ENCODE data around the gene MAPK10. TPM values are rescaled to one million over a fixed set of nuclear protein-coding genes. Genes with fewer than 3 reads are reported as not detected.

MAPK10 gene
- total and polyA plus RNA-seq, 10 of the 15 experiments (the other 5 are each of a cell fraction or from before 2014, with no cell fraction given): 1.1 to 4.2 (median 2.4) TPM

GRCh38 chr4:86278126-86278525 lies 81.7 kb downstream of the MAPK10 start:
- Histone ChIP-seq H3K4me1 (ENCODE audit: control insufficient read depth, insufficient read depth, low read length) (no peaks in the 10 kb centered on the region), H3K9ac (ENCODE audit: control insufficient read depth, insufficient read depth, low read length) (no peak overlapping the region), H3K27me3 (replicated peaks in 1 of 2; ENCODE audit: control insufficient read depth in 2 of 2, insufficient read depth in 2 of 2, low read length in 1 of 2) (no peaks in the 10 kb centered on the region), H3K4me3 (no peak overlapping the region), H3K27ac (ENCODE audit: control insufficient read depth, insufficient read depth) (no peak overlapping the region), H2AFZ (ENCODE audit: control insufficient read depth, low read depth, low read length) (no peak overlapping the region), H3K9me3 (replicated peaks; ENCODE audit: control insufficient read depth, insufficient read depth, low read length) (no peaks in the 10 kb centered on the region), H3K79me2 (ENCODE audit: control insufficient read depth, insufficient read depth, low read length) (no peaks in the 10 kb centered on the region), H3K36me3 (ENCODE audit: control insufficient read depth in 2 of 2, insufficient read depth in 2 of 2, low read length in 1 of 2) (no peaks in the 10 kb centered on the region), H3K4me2 (ENCODE audit: control insufficient read depth, insufficient read depth) (no peak overlapping the region), H4K20me1 (ENCODE audit: control insufficient read depth, insufficient read depth) (no peaks in the 10 kb centered on the region)
- WGBS (ENCODE audit: insufficient coverage, insufficient replicate concordance, low lambda C conversion rate, missing lambda C conversion rate): 0% methylated on average over 2 of the region's 2 CpGs
- CTCF ChIA-PET: no interaction called here
- in situ Hi-C loops (cut with MboI): no loop called here
- DNase-seq (ENCODE audit: low read depth, low spot score) (no peak), ATAC-seq (no peak), FAIRE-seq (no peak)
- SMC1A ChIA-PET (ENCODE audit: uncharacterized antibody, unreplicated experiment): no interaction called here
- RAD21 ChIA-PET (ENCODE audit: unreplicated experiment): no interaction called here
- POLR2A ChIA-PET: no interaction called here
- no TSS peak for BruUV-seq (replicated peaks)
- intact Hi-C loops (cut with micrococcal nuclease; ENCODE audit: unreplicated experiment): no loop called here
- TF ChIP-seq RUNX3 (IDR thresholded peaks at IDR 0.05; ENCODE audit: low read length): no peak
- no peak for TF ChIP-seq SIN3A (IDR thresholded peaks at IDR 0.05; ENCODE audit: low read depth, low read length)
- TF ChIP-seq NR2C2 (IDR thresholded peaks at IDR 0.05; ENCODE audit: borderline replicate concordance, control insufficient read depth, insufficient read length, low read depth): no peak
- no peak for TF ChIP-seq SMAD5 (IDR thresholded peaks at IDR 0.05; ENCODE audit: low read depth)
- no peak for TF ChIP-seq USF2 (IDR thresholded peaks at IDR 0.05; ENCODE audit: borderline replicate concordance, low read depth, low read length)
- TF ChIP-seq ZNF24 (IDR thresholded peaks at IDR 0.05): no peak
- TF ChIP-seq PML (IDR thresholded peaks at IDR 0.05; ENCODE audit: low read length): no peak
- no peak for TF ChIP-seq CBFB (IDR thresholded peaks at IDR 0.05; ENCODE audit: low read depth)
- TF ChIP-seq HSF1 (IDR thresholded peaks at IDR 0.05; ENCODE audit: low read depth, low read length): no peak
- no peak for TF ChIP-seq USF1 (IDR thresholded peaks at IDR 0.05; ENCODE audit: borderline replicate concordance, extremely low read length, insufficient read depth, low read depth, low read length)
- TF ChIP-seq, protein P1, sequence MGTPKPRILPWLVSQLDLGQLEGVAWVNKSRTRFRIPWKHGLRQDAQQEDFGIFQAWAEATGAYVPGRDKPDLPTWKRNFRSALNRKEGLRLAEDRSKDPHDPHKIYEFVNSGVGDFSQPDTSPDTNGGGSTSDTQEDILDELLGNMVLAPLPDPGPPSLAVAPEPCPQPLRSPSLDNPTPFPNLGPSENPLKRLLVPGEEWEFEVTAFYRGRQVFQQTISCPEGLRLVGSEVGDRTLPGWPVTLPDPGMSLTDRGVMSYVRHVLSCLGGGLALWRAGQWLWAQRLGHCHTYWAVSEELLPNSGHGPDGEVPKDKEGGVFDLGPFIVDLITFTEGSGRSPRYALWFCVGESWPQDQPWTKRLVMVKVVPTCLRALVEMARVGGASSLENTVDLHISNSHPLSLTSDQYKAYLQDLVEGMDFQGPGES (IDR thresholded peaks at IDR 0.05): no peak
- no peak for TF ChIP-seq KDM1A (IDR thresholded peaks at IDR 0.05; ENCODE audit: borderline replicate concordance)
- no peak for TF ChIP-seq RBBP5 (conservative IDR thresholded peaks at IDR 0.05)
- TF ChIP-seq ZNF622 (IDR thresholded peaks at IDR 0.05): no peak
- no peak for TF ChIP-seq EP300 (IDR thresholded peaks at IDR 0.05; ENCODE audit: borderline replicate concordance in 1 of 2, control insufficient read depth in 1 of 2, low read depth in 2 of 2, low read length in 2 of 2)
- TF ChIP-seq JUNB (IDR thresholded peaks at IDR 0.05): no peak
- no peak for TF ChIP-seq CBX5 (IDR thresholded peaks at IDR 0.05; ENCODE audit: low read depth)
- no peak for TF ChIP-seq HDAC2 (IDR thresholded peaks at IDR 0.05)
- TF ChIP-seq RELB (IDR thresholded peaks at IDR 0.05; ENCODE audit: low read depth): no peak
- TF ChIP-seq NR2C1 (IDR thresholded peaks at IDR 0.05): no peak

Data from GM12878 (cell line).